GM20431 (cell line): Measurements from ENCODE around the gene PIK3CD.

Source experiments
- in situ Hi-C: fragments of 300-500 bp; cut with MseI, MboI; formaldehyde crosslinking; loops from one replicate; pipeline ENCODE4 v1.15.0; 2020; ENCODE audit warnings: low sequenced_read_pairs; ENCODE audit not compliant: unreplicated experiment

The PIK3CD gene

DNA sequence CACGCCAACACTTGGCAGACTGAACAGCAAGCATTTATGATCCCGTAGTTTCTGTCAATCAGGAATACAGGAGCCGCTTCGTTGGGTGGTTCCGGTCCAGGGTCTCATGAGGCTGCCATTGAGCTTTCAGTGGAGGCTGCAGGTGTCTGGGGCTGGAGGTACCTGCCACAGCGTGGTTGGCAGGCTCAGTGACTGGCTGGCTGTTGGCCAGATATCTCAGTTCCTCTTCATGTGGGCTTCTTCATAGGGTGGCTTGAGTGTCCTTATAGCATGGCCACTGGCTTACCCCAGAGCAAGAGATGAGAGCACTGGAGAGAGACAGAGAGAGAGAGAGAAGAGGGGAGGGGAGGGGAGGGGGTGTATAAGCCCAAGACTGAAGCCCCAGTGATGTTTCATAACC, 29.3 kb downstream of the PIK3CD start:
- in situ Hi-C loops = no loop called here

DNA sequence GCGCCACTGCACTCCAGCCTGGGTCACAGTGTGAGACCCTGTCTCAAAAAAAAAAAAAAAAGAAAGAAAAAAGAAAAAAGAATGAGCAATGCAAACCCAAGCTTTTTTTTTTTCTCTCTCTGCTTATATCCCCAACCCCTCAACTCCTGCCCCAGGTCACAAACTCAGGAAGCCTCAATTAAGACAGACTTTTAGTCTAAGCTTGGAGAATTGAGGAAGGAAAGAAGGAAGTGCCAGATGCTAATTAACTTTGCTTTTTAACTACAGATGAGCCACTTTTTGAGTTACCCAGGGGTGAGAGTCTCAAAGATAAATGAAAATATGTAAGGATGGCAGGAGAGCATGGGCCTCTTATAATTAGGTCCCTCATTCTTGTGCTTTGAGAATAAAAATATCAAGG, 33.3 kb downstream of the PIK3CD start:
- in situ Hi-C loops = no loop called here

DNA sequence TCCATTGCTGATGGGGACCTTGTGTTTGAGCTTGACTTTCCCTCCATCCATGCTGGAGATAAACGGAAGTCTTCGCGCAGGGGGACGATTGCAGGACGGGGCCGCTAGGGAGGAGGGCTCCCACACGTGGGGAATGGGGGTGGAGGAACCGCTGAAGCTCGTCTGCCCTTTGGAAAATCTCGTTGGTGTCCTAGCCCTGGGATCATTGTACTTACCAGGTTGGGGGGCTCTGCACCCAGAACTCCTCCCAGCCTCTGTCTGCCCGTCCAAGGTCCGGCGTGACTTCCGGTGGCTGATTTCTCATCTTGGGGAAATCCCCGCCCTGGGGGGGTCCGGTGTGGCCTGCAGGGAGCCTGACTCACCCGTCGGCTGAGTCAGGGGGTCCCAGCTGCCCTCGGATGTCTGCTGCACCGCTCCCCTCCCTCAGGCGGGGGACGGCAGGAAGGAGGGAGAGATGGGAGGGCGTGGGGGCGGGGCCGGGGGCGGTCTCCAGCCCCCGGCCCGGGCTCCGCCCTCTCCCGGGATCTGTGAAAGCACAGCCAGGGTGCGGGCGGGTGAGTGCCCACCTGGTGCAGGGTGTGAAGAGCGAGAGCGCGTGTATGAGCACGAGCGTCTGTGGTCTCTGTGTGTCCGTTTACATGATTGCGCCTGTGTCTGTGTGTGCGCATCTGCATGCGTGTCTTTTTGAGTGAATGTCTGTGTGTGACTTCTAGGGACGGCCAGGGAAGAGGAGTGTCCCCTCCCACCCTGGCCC, 35.8 kb downstream of the PIK3CD start:
- in situ Hi-C loops = no loop called here

DNA sequence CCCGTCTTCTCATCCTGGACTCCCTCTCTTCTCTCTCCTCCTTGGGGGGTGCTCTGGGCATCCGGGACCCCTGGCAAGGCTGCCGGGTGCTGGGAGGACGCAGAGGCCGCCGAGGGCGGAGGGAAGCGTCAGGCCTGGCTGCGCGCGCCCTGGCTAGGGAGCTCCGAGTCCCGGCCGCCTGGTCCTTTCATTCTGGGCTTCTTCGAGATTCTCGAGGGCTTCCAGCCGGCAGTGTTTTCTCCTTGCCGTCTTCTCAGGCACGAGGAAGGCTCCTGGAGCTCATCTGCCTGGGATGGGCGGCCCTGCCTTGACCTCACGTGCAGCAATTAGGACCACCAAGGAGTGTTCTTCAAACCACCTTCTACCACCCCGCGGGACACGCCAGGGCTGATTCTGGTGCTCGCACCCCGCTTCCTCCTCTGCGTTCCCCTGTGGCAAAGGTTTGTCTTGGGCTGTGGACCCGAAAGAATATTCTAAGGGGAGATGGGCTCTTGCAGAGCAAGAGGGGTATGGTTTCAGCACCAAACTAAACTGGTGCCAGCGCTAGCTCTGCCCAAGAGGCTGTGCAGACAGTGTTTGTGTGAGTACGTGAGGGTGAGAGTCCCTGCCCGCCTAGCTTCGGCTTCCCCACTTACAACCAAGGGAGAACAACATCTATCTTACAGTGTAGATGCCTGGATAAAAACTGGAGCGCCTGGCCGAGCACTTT, 36.5 kb downstream of the PIK3CD start:
- in situ Hi-C loops = no loop called here

DNA sequence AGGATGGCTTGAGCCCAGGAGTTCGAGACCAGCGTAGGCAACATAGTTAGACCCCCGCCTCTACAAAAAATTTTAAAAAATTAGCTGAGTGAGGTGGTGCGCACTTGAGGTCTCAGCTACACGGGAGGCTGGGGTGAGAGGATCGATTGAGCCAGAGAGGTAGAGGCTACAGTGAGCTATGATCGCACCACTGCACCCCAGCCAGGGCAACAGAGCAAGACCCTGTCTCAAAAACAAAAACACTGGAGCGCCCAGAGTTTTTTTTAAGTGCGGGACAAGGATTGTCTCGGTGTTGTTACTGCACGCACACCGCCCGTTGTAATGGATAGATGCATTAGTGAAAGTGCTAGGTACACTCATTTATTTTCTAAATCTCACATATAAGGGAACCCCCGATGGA, 37.1 kb downstream of the PIK3CD start:
- in situ Hi-C loops = no loop called here

DNA sequence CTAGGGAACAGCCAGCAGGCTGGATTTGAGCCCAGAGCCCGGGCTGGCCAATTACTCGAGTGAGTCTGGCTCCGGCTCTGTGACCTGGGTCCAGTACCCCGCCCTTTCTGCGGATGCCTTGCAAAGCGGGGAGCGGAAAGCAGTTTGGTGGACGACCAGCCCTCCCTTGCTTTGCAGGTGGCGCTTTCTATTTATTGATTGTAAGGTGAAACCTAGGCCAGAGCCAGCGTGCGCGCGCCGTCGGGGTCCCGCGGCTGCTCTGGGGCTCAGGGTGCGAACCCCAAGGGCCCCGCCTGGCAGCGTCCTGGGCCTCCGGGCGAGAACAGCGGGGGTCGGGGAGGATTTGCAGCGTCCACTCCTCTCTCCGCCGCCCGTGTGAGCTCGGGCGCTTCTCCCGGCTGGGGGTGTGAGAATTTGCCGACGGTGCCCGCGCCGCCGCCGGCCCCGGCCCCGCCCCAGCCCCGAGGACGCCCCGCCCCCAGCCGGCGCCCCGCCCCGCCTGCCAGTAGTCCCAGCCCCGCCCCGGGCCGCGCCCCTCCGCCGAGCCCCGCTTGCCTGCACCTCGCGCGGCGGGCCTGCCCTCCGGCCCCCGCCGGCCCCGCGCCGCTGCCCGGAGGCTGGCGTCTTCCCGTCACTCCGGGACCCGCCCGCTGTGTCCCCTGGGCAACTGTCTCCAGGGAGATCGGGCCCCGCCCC, 37.6 kb downstream of the PIK3CD start:
- in situ Hi-C loops = no loop called here

DNA sequence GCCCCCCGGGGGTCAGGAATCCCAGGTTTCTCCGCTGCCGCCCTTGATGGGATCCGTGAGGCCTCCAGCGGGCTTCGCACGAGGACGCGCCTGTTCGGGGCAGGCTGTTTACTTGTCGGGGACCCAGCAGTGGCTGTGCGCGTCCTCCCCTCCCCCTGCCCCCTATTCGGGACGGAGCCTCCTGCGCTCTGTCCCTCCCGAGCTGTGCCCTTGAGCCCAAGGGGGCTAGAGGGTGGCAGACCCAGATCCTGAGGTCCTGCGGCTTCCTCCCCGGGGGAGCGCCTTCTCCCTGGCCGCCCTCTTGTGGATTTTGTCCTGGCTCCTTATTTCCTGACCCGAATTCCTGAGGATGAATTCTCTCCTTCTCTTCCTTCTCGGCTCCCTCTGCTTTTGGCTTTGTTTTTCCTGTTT, 38.4 kb downstream of the PIK3CD start:
- in situ Hi-C loops = no loop called here

DNA sequence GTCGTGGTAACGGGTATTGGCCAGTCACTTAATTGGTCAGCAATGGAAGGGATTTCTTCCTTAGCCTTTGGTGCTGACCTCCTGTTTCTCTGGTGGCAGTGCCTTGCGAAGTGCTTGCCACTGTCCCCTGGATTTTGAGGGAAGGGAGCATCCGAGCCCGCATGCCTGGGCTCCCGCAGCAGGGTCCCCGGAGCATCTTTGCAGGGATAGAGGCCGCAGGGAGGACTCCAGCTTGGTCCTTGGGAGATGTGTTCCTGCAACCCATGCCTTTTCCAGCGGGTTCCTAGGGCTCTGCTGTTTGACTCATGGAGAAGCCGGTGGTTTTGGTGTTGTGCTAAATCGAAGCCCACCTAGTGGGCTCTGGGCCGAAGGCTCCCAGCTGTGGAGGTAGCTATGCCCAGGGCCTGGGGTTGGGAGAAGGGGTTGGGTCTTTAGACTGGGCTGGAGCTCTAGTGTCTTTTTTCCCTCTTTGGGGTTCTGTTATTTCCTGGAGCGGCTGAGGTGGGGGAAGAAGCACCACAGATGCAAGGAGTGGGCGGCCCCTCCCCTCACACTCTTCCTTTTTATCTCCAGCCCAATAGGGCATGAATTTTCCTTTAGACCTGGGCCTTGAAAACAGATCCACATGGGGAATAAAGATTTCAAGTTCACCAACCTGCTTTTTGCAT, 39.0 kb downstream of the PIK3CD start:
- in situ Hi-C loops = no loop called here

DNA sequence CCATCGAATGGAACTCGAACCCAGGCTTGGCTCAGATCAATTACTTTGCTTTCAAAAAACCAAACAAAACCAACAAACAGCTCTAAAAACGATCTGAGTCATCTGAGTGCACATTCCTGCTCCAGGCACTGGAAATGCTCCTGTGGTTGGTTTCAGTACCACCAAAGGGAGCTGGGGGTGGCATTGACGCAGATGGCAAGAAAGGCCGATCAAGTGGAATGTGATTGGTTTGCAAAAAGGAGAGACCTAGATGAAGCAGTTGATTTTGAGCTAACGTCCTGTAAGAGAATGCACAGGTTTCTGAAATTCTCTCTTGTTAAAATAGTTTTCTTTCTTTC, 39.5 kb downstream of the PIK3CD start:
- in situ Hi-C loops = no loop called here

DNA sequence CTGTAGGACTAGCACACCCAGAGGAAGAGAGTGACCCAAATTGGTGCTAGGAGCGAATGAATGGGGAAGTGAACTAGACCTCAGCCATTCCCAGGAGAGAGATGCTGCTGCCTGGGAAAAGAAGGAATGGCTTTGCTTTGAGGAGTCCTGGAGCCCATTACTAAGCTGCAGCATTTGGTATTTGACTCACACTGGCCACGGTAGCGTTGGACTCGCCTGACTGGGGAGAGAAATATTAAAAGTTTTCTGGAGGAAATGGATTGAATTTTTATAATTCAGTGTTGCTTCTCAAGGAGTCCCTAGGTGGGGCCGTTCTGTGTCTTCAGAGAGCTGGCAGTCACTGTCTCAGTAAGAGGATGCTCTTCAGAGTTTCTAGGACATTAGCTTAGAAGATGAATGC, 40.2 kb downstream of the PIK3CD start:
- in situ Hi-C loops = no loop called here

DNA sequence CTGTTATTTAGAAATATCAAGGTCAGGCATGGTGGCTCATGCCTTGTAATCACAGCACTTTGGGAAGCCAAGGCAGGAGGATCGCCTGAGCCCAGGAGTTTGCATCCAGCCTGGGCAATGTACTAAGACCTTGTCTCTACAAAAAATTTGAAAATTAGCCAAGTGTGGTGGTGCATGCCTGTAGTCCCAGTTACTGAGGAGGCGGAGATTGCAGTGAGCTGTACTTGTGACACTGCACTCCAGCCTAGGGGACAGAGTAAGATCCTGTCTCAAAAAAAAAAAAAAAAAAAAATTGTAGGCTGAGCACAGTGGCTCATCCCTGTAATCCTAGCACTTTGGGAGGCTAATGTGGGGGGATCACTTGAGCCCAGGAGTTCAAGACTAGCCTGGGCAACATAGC, 45.3 kb downstream of the PIK3CD start:
- in situ Hi-C loops = no loop called here

DNA sequence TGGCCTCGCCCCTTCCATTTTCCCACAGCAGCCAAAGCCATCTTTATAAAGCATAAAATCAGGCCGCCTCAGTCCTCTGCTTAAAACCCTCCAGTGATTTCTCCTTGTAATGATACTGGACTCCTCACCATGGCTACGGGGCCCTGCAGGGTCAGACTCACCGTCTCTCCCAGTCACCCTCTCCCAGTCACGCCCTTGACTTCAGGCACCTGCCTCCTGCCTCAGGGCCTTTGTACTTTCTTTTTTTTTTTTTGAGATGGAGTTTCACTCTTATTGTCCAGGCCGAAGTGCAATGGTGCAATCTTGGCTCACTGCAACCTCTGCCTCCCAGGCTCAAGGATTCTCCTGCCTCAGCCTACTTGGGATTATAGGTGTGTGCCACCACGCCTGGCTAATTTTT, 47.8 kb downstream of the PIK3CD start:
- in situ Hi-C loops = no loop called here

DNA sequence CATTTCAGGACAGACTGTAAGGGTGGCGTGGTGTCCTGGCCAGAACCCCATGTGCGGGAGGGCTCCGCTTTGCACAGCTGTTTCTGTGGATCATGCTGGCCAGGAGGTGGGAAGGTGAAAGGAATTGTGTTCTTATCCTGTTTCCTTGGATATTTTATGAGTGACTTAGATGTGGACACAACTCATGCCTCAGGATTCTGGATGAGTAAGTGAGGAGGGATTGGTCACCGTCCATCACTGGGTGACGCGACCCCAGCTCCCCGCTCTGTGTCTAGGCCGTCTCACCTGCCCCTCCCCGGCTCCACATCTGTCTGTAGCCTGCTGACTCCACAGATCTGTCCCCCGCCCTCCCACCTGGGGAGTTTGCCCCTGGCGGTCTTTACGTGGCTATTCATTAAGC, 48.8 kb downstream of the PIK3CD start:
- in situ Hi-C loops = no loop called here

DNA sequence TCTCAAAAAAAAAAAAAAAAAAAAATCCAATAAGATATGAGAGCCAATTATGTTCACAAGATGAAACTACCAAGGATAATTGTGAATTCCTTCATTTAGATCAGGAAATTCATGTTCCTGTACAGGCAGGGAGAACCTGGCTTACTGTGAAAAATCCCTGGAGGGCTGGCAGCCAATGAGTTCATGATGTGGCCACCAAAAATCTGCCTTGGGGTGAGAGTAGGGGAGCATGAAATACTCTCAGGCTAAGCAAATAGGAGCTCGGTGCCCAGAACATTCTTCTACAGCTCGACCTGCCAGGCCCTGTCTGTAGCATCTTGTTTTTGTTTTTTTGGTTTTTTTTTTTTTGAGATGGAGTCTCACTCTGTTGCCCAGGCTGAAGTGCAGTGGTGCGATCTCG, 50.1 kb downstream of the PIK3CD start:
- in situ Hi-C loops = no loop called here

DNA sequence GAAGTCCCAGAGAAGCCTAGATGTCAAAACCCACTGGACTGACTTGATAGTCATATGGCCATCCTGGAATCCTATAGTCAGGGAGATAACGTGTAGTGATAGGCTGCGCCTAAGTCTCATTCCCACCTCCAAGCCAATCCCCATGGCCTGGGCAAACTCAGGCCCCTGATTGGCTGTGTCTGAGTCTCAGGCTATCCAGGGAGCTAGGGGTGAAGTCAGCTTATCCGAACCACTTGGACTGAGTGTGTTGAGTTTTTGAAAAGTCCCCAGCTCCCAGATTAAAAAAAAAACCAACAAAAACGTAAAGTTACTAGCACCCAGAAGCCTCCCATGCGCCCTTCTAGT, 51.6 kb downstream of the PIK3CD start:
- in situ Hi-C loops = no loop called here

DNA sequence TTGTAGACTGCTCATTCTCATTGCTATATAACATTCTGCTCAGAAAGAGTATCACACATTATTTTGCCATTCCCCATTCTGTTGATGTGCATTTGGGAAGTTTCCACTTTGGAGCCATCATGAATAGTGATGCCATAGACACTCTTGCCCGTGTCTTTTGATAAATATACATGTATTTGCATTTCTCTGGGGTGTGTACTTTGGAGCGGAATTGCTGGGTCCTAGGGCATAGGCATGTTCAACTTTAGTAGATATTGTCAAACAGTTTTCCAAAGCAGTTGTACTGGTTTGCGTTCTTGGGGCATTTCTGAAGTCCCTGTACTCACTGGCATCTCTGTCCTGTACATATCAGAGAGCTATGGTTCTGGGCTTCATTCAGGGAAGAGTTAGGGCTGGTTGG, 52.1 kb downstream of the PIK3CD start:
- in situ Hi-C loops = no loop called here

DNA sequence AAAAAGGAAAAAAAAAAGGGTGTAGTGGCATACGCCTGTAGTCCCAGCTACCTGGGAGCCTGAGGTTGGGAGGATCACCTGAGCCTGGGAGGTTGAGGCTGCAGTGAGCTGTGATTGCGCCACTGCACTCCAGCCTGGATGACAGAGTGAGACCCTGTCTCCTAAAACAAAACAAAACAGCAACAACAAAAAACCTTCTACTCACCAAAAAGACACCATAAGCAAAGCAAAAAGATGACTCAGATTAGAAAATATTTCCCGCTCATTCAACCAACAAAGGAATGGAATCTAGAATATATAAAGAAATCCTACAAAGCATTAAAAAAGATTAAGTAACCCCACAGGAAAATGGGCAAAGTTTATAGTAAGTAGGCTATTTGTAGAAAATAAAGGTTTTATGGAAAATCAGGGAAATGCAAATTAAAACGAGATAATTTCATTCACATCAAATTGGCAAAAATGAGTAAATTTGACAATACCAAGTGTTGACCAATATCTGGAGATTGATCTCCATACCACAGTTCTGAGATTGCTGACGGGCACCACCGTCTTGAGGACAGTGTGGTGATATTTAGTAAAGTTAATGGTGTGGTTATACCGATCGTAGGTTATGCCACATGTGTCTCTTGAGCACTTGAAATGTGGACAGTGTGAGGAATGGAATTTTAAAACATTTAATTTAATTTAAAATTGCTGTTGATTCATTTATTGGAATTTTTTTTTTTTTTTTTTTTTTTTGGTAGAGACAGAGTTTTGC, 54.0 kb downstream of the PIK3CD start:
- in situ Hi-C loops = no loop called here

DNA sequence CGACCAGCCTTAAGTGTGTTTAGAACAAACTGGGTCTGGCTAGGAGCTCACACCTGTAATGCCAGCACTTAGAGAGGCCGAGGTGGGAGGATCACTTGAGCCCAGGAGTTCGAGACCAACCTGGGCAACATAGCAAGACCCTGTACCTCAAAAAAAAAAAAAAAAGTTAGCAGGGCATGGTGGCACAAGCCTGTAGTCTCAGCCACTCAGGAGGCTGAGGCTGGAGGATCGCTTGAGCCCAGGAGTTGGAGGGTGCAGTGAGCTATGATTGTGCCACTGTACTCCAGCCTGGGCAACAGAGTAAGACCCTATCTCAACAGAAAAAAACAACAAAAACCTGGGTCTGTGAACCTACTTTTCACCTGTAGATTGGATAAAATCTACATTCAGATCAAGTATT, 54.6 kb downstream of the PIK3CD start:
- in situ Hi-C loops = no loop called here

DNA sequence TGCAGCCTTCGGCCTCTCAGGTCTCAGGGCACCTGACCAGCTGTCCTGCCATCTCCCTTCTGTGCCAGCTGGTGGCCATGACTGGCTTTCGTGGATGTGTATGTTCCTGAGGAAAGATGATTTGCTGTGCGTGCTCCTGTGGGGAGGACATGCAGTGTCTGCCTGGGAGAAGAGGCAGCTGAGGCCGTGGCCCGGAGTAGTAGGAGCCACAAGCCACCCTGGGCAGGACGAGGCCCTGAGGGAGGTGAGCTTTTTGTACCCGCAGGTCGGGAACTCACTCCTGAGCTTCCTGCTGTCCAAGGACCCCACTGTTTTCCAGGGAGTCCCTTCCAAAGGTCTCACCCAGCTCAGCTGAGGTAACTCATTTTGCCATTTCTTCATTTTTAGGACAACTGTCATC, 58.5 kb downstream of the PIK3CD start:
- in situ Hi-C loops = no loop called here

DNA sequence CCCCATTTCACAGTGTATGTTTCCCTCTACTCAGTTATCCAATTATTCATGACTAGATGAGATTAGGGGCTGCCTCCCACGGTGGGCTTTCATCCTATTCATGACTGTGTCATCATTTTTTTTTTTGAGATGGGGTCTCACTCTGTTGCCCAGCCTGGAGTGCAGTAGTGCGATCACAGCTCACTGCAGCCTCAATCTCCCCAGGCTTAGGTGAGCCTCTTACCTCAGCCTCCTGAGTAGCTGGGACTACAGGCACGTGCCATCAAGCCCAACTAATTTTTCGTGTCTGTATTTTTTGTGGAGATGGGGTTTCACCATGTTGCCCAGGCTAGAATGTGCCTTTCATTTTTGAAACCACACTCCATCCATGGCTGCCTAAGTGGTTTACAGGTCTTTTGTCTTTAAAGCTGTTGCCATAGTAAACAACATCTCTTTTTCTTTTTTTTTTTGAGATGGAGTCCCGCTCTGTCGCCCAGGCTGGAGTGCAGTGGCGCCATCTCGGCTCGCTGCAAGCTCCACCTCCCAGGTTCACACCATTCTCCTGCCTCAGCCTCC, 60.0 kb downstream of the PIK3CD start:
- in situ Hi-C loops = no loop called here
